H9 (cell line): ENCODE results near the gene CAMK2N2. TPM values are rescaled to one million over a fixed set of nuclear protein-coding genes. Genes with fewer than 3 reads are reported as not detected.

ENCODE experiments used
- DNase-seq: peaks from one replicate; pipeline ENCODE4 v3.0.0-alpha.2; 2017
- H2AFZ ChIP-seq: one replicate; pipeline ENCODE4 v1.6.1; 2013; ENCODE audit warnings: mild to moderate bottlenecking, low read length, control low read depth, moderate library complexity
- H2AK5ac ChIP-seq: 2 replicates; pipeline ENCODE4 v1.6.1; 2013; ENCODE audit warnings: low read length, control low read depth, mixed read lengths; ENCODE audit not compliant: insufficient read length
- H2BK120ac ChIP-seq: one replicate; pipeline ENCODE4 v1.6.1; 2013; ENCODE audit warnings: low read depth, mild to moderate bottlenecking, low read length, control low read depth, inconsistent platforms; ENCODE audit not compliant: poor library complexity, severe bottlenecking
- H2BK12ac ChIP-seq: 2 replicates; pipeline ENCODE4 v1.6.1; 2013; ENCODE audit warnings: low read length, control low read depth, mixed read lengths, low read depth; ENCODE audit not compliant: insufficient read length
- H2BK15ac ChIP-seq: 2 replicates; pipeline ENCODE4 v1.6.1; 2013; ENCODE audit warnings: low read depth, low read length, control low read depth
- H2BK20ac ChIP-seq: one replicate; pipeline ENCODE4 v1.6.1; 2013; ENCODE audit warnings: low read depth, mild to moderate bottlenecking, low read length, control low read depth, inconsistent platforms; ENCODE audit not compliant: poor library complexity, severe bottlenecking
- H2BK5ac ChIP-seq: 2 replicates; pipeline ENCODE4 v1.6.1; 2013; ENCODE audit warnings: low read length, control low read depth, mixed read lengths; ENCODE audit not compliant: insufficient read length
- H3K14ac ChIP-seq: 2 replicates; pipeline ENCODE4 v1.6.1; 2013; ENCODE audit warnings: low read length, control low read depth; ENCODE audit not compliant: insufficient read depth
- H3K18ac ChIP-seq: 2 replicates; pipeline ENCODE4 v1.6.1; 2013; ENCODE audit warnings: low read depth, mild to moderate bottlenecking, mixed read lengths, low read length, control low read depth; ENCODE audit not compliant: insufficient read length
- H3K23ac ChIP-seq: 2 replicates; pipeline ENCODE4 v1.6.1; 2013; ENCODE audit warnings: low read length, control low read depth, mixed read lengths, low read depth; ENCODE audit not compliant: insufficient read length
- H3K23me2 ChIP-seq: 2 replicates; pipeline ENCODE4 v1.6.1; 2013; ENCODE audit warnings: low read depth, mild to moderate bottlenecking, mixed read lengths, low read length, control low read depth; ENCODE audit not compliant: insufficient read length, poor library complexity, severe bottlenecking
- H3K27ac ChIP-seq: 2 replicates; pipeline ENCODE4 v1.5.1; 2013; ENCODE audit warnings: low read length, control low read depth, mixed read lengths, low read depth; ENCODE audit not compliant: insufficient read length
- H3K27me3 ChIP-seq: 2 replicates; pipeline ENCODE4 v1.6.1; 2013; ENCODE audit warnings: low read length, control low read depth, inconsistent platforms; ENCODE audit not compliant: insufficient read depth
- H3K4ac ChIP-seq: 2 replicates; pipeline ENCODE4 v1.6.1; 2013; ENCODE audit warnings: low read depth, mild to moderate bottlenecking, control low read depth, inconsistent platforms, low read length, moderate library complexity
- H3K4me1 ChIP-seq: 2 replicates; pipeline ENCODE4 v1.6.1; 2013; ENCODE audit warnings: low read length, control low read depth, inconsistent platforms; ENCODE audit not compliant: insufficient read depth
- H3K4me2 ChIP-seq: 2 replicates; pipeline ENCODE4 v1.6.1; 2013; ENCODE audit warnings: low read length, control low read depth, mixed read lengths; ENCODE audit not compliant: insufficient read length, insufficient read depth
- H3K56ac ChIP-seq: 2 replicates; pipeline ENCODE4 v1.6.1; 2013; ENCODE audit warnings: low read depth, mild to moderate bottlenecking, mixed read lengths, low read length, control low read depth; ENCODE audit not compliant: insufficient read length
- H3K79me1 ChIP-seq: 2 replicates; pipeline ENCODE4 v1.6.1; 2013; ENCODE audit warnings: low read depth, mild to moderate bottlenecking, moderate library complexity, low read length, control low read depth, inconsistent platforms; ENCODE audit not compliant: insufficient read depth, poor library complexity, severe bottlenecking
- H3K79me2 ChIP-seq: 2 replicates; pipeline ENCODE4 v1.6.1; 2013; ENCODE audit warnings: low read length, control low read depth, inconsistent platforms; ENCODE audit not compliant: insufficient read depth
- H3K9ac ChIP-seq: 2 replicates; pipeline ENCODE4 v1.6.1; 2013; ENCODE audit warnings: low read length, control low read depth, mixed read lengths; ENCODE audit not compliant: insufficient read length; ENCODE audit errors: extremely low read depth
- H3K9me3 ChIP-seq: one replicate; pipeline ENCODE4 v1.6.1; 2013; ENCODE audit warnings: low read depth, low read length, inconsistent platforms; ENCODE audit not compliant: control insufficient read depth
- H3T11ph ChIP-seq: one replicate; pipeline ENCODE4 v1.6.1; 2013; ENCODE audit warnings: mild to moderate bottlenecking, low read length, control low read depth, inconsistent platforms
- H4K20me1 ChIP-seq: one replicate; pipeline ENCODE4 v1.6.1; 2013; ENCODE audit not compliant: control insufficient read depth, insufficient read length, insufficient read depth
- H4K5ac ChIP-seq: 2 replicates; pipeline ENCODE4 v1.6.1; 2013; ENCODE audit warnings: low read depth, mild to moderate bottlenecking, mixed read lengths, low read length, control low read depth; ENCODE audit not compliant: insufficient read length
- H4K8ac ChIP-seq: replicated peaks from 2 replicates; pipeline ENCODE4 v1.6.1; 2013; ENCODE audit warnings: low read length, control low read depth, mixed read lengths, low read depth; ENCODE audit not compliant: insufficient read length
- H4K91ac ChIP-seq: 2 replicates; pipeline ENCODE4 v1.6.1; 2013; ENCODE audit warnings: low read depth, mild to moderate bottlenecking, moderate library complexity, mixed read lengths, low read length, control low read depth; ENCODE audit not compliant: insufficient read length
- H3K27ac Mint-ChIP-seq, 3 experiments: 2 replicates in 2 of 3; 3 replicates in 1 of 3; pipeline ENCODE4 v1.8.0; 2020 to 2021; ENCODE audit warnings: mixed read lengths in 3 of 3, mild to moderate bottlenecking in 1 of 3, moderate library complexity in 1 of 3
- H3K27me3 Mint-ChIP-seq: 2 replicates; pipeline ENCODE4 v1.8.0; 2021; ENCODE audit warnings: low read depth, mild to moderate bottlenecking, moderate library complexity, mixed read lengths
- H3K36me3 Mint-ChIP-seq, 3 experiments: 2 replicates in 2 of 3; 3 replicates in 1 of 3; pipeline ENCODE4 v1.8.0; 2020 to 2021; ENCODE audit warnings: low read depth in 3 of 3, mixed read lengths in 3 of 3; ENCODE audit not compliant: insufficient read depth in 1 of 3
- H3K4me1 Mint-ChIP-seq, 2 experiments: 2 replicates each; pipeline ENCODE4 v1.8.0; 2020; ENCODE audit warnings: mixed read lengths in 2 of 2
- H3K4me3 Mint-ChIP-seq, 2 experiments: 2 replicates in 1 of 2; 3 replicates in 1 of 2; pipeline ENCODE4 v1.8.0; 2020 to 2021; ENCODE audit warnings: mild to moderate bottlenecking in 2 of 2, mixed read lengths in 2 of 2, moderate library complexity in 1 of 2
- H3K9me3 Mint-ChIP-seq, 2 experiments: 2 replicates in 1 of 2; 3 replicates in 1 of 2; pipeline ENCODE4 v1.8.0; 2020; ENCODE audit warnings: mild to moderate bottlenecking in 2 of 2, mixed read lengths in 2 of 2, moderate library complexity in 1 of 2
- WGBS: extraction: QIAGEN DNeasy Blood & Tissue Kit; methylation state at CpG from one replicate; pipeline ENCODE4 v1.1.7; 2013; ENCODE audit warnings: missing lambda C conversion rate, low lambda C conversion rate, mixed read lengths; ENCODE audit not compliant: insufficient read length; ENCODE audit errors: extremely low coverage; 5-methylcytosine and 5-hydroxymethylcytosine counted together
- total RNA-seq: library from RNA; stranded (reverse); gene quantifications from 2 replicates; pipeline ENCODE4 v1.2.1, GENCODE V29; 2021
- TF ChIP-seq, protein P1 (sequence below): fragments of 200-600 bp; sonication (generic); conservative IDR thresholded peaks from 3 replicates; pipeline ENCODE4 v1.8.0; 2021; ENCODE audit warnings: antibody characterized with exemption, mild to moderate bottlenecking

Gene CAMK2N2
- total RNA-seq, 1 experiment from 2014 or later, result 12.6 TPM

DNA sequence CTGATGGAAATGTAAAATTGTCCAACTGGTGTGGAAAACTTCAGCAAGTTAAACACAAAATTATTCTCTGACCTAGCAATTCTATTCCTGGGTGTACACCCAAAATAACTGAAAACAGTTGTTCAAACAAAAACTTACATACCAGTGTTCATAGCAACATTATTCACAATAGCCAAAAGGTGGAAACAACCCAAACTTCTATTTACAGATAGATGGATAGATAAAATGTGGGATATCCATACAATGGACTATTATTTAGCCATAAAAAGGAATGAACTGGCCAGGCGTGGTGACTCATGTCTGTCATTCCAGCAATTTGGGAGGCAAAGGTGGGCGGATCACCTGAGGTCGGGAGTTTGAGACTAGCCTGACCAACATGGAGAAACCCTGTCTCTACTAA, 38.8 kb downstream of the CAMK2N2 start:
- H4K8ac ChIP-seq, result no peak overlapping the region
- peaks cover 27% of the 10 kb centered on the region for H3K27me3 Mint-ChIP-seq
- H3K27me3 ChIP-seq, result no peaks in the 10 kb centered on the region
- no peaks in the 10 kb centered on the region for H3K79me1 ChIP-seq
- no peak overlapping the region for H3K56ac ChIP-seq
- no peaks in the 10 kb centered on the region for H3K9me3 Mint-ChIP-seq
- H4K20me1 ChIP-seq, result no peaks in the 10 kb centered on the region
- WGBS, result no CpG with 5 or more reads among the region's 3 CpGs
- no peak overlapping the region for H4K5ac ChIP-seq
- no peaks in the 10 kb centered on the region for H3K79me2 ChIP-seq
- no peak overlapping the region for H3K14ac ChIP-seq
- H3K4ac ChIP-seq, result no peak overlapping the region
- no peaks in the 10 kb centered on the region for H3K9me3 ChIP-seq
- no peaks in the 10 kb centered on the region for H3K4me1 Mint-ChIP-seq
- H4K91ac ChIP-seq, result no peak overlapping the region
- no peak overlapping the region for H3K9ac ChIP-seq
- no peak overlapping the region for H3K4me3 Mint-ChIP-seq
- no peak overlapping the region for H3K4me2 ChIP-seq
- DNase-seq, result no peak
- H2AFZ ChIP-seq, result no peak overlapping the region
- H3K36me3 Mint-ChIP-seq, result no peaks in the 10 kb centered on the region
- no peak overlapping the region for H2BK5ac ChIP-seq
- no peak overlapping the region for H2AK5ac ChIP-seq
- no peaks in the 10 kb centered on the region for H3K23me2 ChIP-seq
- no peak overlapping the region for H2BK120ac ChIP-seq
- H3T11ph ChIP-seq, result no peak overlapping the region
- H3K27ac Mint-ChIP-seq, result no peak overlapping the region
- TF ChIP-seq, protein P1, sequence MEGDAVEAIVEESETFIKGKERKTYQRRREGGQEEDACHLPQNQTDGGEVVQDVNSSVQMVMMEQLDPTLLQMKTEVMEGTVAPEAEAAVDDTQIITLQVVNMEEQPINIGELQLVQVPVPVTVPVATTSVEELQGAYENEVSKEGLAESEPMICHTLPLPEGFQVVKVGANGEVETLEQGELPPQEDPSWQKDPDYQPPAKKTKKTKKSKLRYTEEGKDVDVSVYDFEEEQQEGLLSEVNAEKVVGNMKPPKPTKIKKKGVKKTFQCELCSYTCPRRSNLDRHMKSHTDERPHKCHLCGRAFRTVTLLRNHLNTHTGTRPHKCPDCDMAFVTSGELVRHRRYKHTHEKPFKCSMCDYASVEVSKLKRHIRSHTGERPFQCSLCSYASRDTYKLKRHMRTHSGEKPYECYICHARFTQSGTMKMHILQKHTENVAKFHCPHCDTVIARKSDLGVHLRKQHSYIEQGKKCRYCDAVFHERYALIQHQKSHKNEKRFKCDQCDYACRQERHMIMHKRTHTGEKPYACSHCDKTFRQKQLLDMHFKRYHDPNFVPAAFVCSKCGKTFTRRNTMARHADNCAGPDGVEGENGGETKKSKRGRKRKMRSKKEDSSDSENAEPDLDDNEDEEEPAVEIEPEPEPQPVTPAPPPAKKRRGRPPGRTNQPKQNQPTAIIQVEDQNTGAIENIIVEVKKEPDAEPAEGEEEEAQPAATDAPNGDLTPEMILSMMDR, result no peak
- no peak overlapping the region for H2BK20ac ChIP-seq
- H3K23ac ChIP-seq, result no peak overlapping the region
- no peak overlapping the region for H2BK15ac ChIP-seq
- no peak overlapping the region for H3K18ac ChIP-seq
- no peaks in the 10 kb centered on the region for H3K4me1 ChIP-seq
- no peak overlapping the region for H3K27ac ChIP-seq
- H2BK12ac ChIP-seq, result no peak overlapping the region
